Head of caudate nucleus (tissue), 42 donors: ENCODE measurements around the gene KLHL12.
A peak's percentile ranks its signal among the peaks of the same experiment; 100 is the strongest.

Source experiments
- DNase-seq, 42 donors: peaks; one replicate each; pipeline versions ENCODE4 v3.0.0 to v3.0.0-alpha.2; 2020 to 2021; ENCODE audit warnings: mixed read lengths in 7 of 42
- intact Hi-C: fragments of 100-400 bp; cut with DNase I; formaldehyde crosslinking; loops from one replicate; pipeline ENCODE4 v1.15.0; 2022

Gene KLHL12

GRCh38 chr1:202854787-202855186 lies 72.2 kb downstream of the KLHL12 start:
- intact Hi-C loops: no loop called here
- DNase-seq: no peak

DNA sequence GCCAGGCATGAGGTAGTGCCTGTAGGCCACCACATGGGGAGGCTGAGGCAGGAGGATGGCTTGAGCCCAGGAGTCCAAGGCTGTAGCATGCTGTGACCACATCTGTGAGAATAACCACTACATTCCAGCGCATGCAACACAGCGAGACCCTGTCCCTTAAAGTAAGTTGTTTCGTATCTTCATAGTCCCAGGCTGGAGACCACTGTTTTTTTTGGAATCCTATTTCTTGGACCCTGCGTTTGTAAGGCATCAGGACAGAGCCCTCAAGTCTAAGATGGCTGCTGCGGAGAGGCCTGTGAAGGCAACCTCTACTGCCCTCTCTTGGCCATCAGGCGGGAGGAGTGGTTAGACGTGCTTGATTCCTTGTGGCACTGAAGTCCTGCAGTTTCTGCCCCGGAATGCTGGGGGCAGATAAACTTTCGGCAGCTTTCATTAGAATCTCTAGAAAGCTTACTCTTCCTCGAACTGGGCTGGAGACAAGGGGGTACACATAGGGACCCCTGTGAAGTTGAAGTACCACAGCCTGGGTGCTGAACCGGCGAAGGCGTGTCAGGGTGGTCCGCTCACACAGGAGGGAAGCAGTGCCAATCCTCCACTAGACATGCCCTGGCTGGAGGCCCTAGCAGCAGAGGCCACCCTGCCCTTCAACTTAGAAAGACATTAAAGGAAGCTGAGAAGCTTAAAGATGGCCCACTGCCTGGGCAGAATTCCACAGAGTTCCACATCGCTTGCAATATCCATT lies 74.7 kb downstream of the KLHL12 start:
- intact Hi-C loops: no loop called here
- peak in 2 of 42 donors; percentile 12 to 13 for DNase-seq

DNA sequence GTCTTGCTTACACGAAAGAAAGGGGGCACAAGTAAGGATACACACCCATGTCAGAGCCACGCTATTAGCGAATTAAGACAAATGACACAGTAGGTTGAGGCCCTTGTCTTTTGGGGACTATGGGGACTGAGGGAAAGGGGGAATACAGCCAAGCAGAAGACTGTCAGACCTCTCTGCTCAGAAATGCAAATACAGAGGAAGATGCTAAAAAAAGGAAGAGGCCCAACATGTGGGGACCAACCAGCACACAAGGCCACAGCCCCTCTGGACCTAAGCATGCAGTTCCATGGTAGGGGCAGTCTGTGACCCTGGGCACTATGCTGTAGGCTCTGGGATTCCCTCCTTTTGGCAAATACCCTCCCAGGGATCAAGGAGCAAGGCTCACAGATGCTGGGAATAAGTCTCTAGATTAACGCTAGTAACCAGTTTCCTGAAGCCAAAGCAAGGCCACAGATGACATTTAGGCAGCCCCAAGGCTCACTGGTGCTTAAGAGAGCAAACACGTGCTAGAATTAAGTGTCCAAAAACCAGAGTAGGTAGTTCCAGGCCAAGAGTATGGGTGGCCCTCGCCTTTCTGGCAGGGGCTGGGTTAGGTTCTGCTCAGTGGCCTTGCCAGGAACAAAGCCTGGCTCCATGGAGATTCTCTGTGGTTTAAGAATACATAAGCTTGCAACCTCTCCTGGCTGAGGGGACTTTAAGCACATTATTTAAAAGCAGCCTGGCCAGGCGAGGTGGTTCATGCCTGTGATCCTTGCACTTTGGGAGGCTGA lies 76.3 kb downstream of the KLHL12 start:
- DNase-seq: peak in 1 of 42 donors; percentile 8
- intact Hi-C loops: no loop called here

- peak in 33 of 42 donors; percentile 3 to 89 (median 45) for DNase-seq
- intact Hi-C loops: no loop called here
These were observed 78.9 kb downstream of the KLHL12 start for GRCh38 chr1:202848191-202848542.

DNA sequence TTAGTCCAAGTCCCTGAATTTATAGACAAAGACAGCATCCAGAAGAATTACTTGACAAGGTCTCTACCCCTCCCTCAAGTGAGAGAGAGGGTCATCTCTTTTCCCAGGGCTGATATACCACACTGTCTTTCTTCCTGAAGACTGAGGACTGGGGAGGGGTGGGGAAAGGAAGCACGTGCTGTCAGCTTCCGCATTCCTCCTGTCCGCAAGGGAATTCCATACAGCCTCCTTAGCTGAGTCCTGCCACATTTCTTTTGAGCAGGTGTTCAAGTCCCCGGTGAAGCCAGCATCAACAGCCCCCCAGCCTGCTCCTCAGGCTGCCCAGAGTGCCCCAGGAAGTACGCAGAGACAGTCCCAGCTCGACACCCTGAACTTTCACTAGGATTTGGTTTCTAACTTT lies 82.1 kb downstream of the KLHL12 start:
- no peak for DNase-seq
- intact Hi-C loops: no loop called here

DNA sequence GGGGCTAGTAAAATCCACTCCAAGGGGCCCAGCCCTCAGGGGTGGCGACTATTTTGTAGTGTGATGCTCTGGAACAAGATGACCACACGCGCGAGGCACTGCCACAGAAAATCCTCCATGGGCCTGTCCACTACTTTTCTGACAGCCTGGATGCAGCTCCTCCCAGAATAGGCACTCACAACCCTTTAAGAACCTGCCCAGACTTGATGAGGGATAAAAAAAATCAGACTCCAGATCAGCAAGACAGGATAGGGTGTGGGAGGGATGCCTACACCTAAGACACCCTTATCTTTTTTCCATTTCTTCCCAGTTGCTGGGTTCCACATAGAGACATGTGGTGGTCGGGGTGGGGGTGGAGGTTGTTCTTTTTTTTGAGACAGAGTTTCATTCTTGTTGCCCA lies 82.8 kb downstream of the KLHL12 start:
- intact Hi-C loops: no loop called here
- no peak for DNase-seq

GRCh38 chr1:202843081-202843480 lies 84.0 kb downstream of the KLHL12 start:
- intact Hi-C loops: no loop called here
- peak in 23 of 42 donors; percentile 4 to 43 (median 24) for DNase-seq
